ENCODE data around the gene EPHX1. TPM values are rescaled to one million over a fixed set of nuclear protein-coding genes. Genes with fewer than 3 reads are reported as not detected.
"Not testable (repeated sequence)": the region's sequence is repeated elsewhere in the genome, so short reads cannot be mapped to it uniquely, and the experiment has no call there.

EPHX1 gene
- total RNA-seq, 1 donor: 31.5 TPM

DNA sequence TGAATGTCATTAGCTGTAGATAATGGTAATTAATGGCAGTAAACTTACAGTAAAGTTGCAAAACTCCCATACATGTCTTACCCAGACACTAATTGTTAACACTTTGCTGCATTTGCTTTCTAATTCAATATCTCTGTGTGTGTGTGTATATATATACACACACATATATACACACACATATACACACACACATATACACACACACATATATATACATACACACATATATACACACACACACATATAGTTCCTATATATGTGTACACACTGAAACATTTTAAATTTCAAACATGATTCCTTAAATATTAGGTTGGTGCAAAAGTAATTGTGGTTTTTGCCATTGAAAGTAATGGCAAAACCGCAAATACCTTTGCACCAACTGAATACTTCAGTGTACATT, 3.7 kb upstream of the EPHX1 start:
- TF ChIP-seq, protein P1, sequence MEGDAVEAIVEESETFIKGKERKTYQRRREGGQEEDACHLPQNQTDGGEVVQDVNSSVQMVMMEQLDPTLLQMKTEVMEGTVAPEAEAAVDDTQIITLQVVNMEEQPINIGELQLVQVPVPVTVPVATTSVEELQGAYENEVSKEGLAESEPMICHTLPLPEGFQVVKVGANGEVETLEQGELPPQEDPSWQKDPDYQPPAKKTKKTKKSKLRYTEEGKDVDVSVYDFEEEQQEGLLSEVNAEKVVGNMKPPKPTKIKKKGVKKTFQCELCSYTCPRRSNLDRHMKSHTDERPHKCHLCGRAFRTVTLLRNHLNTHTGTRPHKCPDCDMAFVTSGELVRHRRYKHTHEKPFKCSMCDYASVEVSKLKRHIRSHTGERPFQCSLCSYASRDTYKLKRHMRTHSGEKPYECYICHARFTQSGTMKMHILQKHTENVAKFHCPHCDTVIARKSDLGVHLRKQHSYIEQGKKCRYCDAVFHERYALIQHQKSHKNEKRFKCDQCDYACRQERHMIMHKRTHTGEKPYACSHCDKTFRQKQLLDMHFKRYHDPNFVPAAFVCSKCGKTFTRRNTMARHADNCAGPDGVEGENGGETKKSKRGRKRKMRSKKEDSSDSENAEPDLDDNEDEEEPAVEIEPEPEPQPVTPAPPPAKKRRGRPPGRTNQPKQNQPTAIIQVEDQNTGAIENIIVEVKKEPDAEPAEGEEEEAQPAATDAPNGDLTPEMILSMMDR (IDR thresholded peaks at IDR 0.05; ENCODE audit: insufficient read depth, low read depth, low read length): no peak
- DNase-seq (ENCODE audit: low read depth): no peak
- no peak overlapping the region for H3K4me3 ChIP-seq (ENCODE audit: low read depth, low read length)

DNA sequence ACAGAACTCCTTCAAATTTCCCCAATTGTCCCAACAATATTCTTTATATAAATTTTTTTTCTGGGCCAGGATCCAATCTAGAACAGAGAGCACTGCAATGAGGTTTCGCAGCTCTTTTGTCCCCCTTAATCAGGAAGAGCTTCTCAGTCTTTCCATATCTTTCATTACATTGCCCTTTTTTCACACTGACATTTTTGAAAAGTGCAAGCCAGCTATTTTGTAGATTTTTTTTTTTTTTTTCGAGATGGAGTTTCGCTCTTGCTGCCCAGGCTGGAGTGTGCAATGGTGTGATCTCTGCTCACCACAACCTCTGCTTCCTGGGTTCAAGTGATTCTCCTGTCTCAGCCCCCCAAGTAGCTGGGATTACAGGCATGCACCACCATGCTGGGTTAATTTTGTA, 3.2 kb upstream of the EPHX1 start:
- DNase-seq (ENCODE audit: low read depth); H3K4me3 ChIP-seq (ENCODE audit: low read depth, low read length): not testable (repeated sequence)

DNA sequence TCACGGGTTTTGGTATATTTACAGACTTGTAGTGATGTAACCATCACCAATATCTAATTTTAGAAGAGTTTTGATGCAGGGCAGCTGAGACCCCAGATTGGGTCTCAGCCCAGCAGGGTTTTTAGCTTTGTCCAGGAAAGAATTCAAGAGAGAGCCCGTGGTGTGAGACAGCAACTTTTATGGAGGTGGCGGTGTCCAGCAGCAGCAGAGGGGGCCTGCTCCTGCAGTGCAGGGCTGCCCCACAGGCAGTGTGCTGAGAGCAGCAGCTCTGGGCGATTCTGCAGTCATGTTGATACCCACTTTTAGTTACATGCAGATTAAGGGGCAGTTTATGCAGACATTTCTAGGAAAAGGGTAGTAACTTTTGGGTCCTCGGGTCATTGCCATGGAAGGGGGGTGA, 1.8 kb upstream of the EPHX1 start:
- H3K4me3 ChIP-seq (ENCODE audit: low read depth, low read length): no peak overlapping the region
- DNase-seq (ENCODE audit: low read depth): no peak
- TF ChIP-seq, protein P1 (IDR thresholded peaks at IDR 0.05; ENCODE audit: insufficient read depth, low read depth, low read length): no peak

DNA sequence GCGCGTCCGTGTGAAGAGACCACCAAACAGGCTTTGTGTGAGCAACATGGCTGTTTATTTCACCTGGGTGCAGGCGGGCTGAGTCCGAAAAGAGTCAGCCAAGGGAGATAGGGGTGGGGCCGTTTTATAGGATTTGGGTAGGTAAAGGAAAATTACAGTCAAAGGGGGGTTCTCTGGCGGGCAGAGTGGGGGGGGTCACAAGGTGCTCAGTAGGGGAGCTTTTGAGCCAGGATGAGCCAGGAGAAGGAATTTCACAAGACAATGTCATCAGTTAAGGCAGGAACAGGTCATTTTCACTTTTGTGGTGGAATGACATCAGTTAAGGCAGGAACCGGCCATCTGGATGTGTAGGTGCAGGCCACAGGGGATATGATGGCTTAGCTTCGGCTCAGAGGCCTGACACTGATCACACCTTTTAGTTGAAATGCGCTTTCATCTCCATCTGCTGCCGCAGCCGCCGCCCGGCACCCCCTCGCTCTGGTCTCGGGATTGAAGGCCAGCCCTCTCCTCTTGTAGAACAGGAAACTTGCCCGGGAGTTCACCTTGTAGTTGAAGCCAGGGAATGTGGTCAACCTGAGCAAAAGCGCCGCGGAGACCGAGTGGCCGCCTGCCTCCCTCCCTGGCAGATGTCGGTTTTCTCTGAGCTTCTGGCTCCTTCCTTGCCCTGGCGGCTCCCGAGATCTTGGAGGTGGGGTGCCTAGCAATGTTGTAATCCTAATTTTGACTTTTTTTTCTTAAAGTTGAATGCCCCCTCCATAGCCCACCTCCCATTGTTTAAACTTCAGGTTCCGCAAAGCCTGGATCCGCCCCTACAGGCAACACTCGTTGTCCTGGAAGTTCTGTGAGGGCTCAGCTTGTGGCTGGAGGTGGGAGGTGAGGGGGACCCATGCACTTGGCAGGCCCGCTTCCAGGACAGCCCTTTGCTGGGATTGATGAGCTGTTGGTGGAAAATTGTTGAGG, 935 bp downstream of the EPHX1 start:
- H3K4me3 ChIP-seq (ENCODE audit: low read depth, low read length): peak overlapping the region; percentile 77
- DNase-seq (ENCODE audit: low read depth): peak; percentile 21

DNA sequence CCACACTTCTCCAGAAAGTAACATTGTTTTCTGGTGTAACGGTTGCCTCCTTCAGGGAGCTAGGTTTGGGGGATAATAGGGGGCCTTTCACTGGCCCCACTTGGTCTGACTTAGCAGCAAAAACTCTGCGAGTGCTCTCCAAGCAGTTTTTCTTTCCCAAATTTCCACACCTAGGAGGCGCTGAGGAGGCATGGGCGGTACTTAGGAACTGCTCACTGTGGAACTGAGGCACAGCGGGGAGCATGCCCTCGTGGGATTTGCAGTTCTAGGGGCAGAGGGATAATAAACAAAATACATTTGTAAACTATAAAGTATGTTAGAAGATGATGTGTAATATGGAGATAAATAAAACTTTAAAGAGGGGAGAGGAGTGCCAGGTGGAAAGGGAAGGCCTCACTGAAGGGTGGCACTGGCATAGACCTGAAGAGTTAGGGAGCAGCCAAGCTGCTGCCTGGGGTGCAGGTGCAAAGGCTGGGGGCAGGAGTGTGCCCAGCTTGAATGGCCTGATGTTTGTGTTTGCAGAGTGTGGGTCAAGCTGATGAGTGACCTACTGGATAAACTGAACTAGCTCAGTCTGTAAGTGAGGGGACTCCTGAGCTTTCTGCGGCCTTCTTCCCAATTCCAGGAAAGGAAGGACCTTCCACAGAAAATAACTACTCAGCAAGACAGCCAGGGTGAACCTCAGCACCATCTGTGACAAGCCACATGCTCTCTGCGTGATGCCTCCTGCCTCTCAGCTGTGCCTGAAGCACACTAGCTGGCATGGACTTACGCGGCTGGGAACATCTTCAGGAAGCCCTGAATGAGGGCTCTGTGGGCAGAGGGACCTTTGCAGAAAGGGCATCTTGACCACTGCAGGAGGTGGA, 1.9 kb downstream of the EPHX1 start:
- no peak overlapping the region for H3K4me3 ChIP-seq (ENCODE audit: low read depth, low read length)
- DNase-seq (ENCODE audit: low read depth): no peak
- TF ChIP-seq, protein P1 (IDR thresholded peaks at IDR 0.05; ENCODE audit: insufficient read depth, low read depth, low read length): peak; percentile 48

DNA sequence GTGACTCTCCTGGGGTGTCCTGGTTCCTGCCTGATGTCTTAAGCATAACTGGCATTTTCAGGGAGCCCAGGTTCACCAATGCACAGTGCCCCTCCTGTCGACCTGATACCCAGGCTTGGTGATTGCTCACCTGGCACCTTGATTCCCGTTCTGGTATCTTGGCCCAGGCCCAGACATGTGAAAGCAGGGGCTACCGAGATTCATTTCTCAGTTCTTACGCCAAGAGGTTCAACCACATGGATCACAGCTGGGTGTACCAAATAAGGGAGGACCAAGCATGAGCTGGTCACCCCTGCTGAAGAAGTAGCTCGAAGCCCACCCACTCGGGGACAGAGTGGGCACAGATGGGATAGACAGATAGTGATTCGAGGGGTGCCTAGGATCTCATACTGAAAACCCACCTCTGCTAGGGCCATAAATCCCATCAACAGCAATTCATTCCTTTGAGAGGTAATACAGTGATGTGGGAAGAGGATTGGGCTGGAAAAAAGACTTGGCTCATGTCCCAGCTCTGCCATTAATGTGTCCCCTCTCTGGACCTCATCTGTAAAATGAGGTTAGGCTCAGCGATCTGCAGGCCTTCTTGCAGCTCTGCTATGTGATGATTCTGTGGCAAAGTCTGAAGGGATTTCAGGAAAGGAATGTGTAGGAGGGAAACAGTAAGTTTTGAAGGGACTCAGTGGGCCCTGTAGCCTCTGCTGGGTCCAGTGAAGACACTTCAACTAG, 2.7 kb downstream of the EPHX1 start:
- TF ChIP-seq, protein P1 (IDR thresholded peaks at IDR 0.05; ENCODE audit: insufficient read depth, low read depth, low read length): no peak
- peak; percentile 43 for DNase-seq (ENCODE audit: low read depth)
- H3K4me3 ChIP-seq (ENCODE audit: low read depth, low read length): no peak overlapping the region

DNA sequence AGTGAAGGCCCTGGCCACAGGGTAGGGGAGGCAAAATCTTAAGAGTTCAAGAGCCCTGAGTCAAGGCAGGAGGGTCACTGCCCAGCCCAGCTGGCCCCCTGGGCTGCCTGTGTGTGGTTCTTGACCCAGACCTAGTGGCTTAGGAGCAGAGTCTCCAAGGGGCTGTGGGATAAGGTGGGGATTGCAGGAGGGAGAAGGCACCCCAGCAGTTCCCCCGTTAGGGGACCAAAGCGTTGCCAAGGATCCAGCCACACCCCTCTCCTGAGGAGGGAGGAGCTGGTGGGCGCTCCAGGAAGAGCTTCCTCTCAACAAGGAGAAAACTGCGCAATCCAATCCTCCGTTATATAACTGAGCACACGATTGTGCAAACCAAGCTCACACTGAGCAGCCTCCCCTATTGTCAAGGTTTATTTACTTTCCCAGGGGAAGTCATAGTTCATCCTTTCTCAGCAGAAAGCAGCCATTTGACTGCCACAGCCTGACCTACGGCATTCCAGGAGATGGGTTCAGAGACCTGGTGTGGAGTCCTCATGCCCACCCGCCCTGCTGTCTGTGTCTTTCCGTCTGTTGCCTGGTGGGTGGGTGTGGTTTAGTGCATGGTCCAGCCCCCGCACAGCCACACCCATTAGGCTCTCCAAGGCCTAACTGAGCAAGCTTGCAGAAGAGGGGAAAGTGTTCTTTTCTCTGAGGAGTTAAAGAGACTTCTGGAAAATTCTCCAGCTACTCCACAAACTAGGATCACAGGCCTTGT, 3.5 kb downstream of the EPHX1 start:
- DNase-seq (ENCODE audit: low read depth): peak; percentile 96
- H3K4me3 ChIP-seq (ENCODE audit: low read depth, low read length): peak overlapping the region; percentile 24
- TF ChIP-seq, protein P1 (IDR thresholded peaks at IDR 0.05; ENCODE audit: insufficient read depth, low read depth, low read length): no peak
